LNCaP clone FGC (cell line): ENCODE data around the gene GAS7.
A peak's percentile ranks its signal among the peaks of the same experiment; 100 is the strongest.

Experiments used
- DNase-seq: peaks from one replicate; pipeline ENCODE4 v3.0.0-alpha.2; 2011; ENCODE audit warnings: low read depth
- H3K4me3 ChIP-seq: 2 replicates; pipeline ENCODE4 v1.5.1; 2011; ENCODE audit warnings: mild to moderate bottlenecking, low read depth, low read length, control low read depth
- TF ChIP-seq, protein P1 (sequence below): IDR thresholded peaks from 2 replicates; pipeline ENCODE4 v1.5.1; 2012; ENCODE audit warnings: mild to moderate bottlenecking; ENCODE audit not compliant: control insufficient read depth, insufficient read depth; ENCODE audit errors: extremely low read depth

GAS7 gene

DNA sequence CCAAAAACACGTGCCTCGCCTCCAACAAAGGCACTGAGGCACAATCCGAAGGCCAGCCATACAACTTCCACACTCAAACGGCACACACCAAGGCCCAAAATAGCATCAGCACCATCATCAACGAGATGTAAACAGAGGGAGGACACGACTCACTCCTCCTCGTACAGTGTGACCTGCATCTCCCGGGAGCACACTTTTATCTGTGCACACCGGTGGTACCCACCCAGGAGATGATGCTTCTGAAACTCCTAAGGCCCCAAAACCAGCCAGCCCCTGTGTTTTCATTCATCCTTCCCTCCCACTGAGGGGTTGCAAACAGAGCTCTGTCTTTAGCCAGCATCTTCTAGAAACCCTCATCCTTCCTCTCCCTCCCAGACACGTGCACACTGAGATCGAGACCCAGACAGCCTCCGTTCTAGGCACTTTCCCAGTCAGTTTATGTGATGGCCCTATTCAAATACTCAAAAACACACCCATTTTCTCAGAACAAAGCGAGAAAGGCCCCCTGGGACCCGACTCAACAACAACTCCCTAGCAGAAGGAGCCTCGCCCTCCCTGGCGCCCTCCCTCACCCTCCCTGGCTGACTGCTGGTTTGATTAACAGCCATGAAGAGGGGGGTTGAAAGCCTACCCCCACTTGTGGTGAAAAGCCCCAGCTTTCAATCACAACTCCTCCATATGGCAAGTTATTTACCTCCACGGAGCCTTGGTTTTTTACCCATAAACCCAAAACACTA lies 76.3 kb downstream of the GAS7 start:
- no peak for DNase-seq
- TF ChIP-seq, protein P1, sequence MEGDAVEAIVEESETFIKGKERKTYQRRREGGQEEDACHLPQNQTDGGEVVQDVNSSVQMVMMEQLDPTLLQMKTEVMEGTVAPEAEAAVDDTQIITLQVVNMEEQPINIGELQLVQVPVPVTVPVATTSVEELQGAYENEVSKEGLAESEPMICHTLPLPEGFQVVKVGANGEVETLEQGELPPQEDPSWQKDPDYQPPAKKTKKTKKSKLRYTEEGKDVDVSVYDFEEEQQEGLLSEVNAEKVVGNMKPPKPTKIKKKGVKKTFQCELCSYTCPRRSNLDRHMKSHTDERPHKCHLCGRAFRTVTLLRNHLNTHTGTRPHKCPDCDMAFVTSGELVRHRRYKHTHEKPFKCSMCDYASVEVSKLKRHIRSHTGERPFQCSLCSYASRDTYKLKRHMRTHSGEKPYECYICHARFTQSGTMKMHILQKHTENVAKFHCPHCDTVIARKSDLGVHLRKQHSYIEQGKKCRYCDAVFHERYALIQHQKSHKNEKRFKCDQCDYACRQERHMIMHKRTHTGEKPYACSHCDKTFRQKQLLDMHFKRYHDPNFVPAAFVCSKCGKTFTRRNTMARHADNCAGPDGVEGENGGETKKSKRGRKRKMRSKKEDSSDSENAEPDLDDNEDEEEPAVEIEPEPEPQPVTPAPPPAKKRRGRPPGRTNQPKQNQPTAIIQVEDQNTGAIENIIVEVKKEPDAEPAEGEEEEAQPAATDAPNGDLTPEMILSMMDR = no peak
- H3K4me3 ChIP-seq = no peak overlapping the region

DNA sequence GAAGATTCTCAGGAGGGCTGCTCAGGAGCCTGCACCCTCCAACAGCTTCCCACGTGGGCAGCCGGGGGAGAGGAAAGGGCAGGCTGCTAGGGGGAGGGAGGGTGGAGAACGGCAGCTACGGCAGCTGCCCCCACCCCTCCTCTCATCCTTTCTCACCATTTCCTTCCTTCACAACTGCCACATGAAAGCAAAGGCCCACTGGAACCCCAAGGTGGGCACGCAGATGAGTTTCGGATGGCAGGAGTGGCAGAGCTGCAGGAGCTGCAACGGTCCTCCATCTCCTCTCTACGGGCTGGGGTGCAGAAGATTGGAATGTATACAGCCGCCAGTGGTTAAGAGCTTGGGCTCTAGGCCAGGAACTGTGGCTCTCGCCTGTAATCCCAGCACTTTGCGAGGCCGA lies 77.7 kb downstream of the GAS7 start:
- H3K4me3 ChIP-seq = no peak overlapping the region
- TF ChIP-seq, protein P1 = no peak
- no peak for DNase-seq

DNA sequence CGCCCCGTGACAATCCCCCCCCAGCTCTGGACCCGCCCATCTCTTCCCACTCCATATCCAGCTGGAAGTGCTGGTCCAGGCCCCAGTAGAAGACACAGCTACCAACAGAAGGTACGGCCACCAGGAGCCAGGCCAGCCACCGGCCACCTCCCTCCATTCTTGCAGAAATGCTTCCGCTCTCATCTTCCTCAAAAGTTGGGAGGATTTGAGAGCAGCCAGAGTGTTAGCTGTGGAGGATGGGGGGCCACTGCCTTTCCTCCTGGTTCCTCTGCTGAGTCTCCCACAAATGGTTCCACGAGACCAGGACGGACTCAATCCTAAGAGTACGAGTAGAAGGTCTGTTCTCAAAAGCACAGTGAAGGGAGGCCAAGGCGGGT lies 78.3 kb downstream of the GAS7 start:
- no peak for DNase-seq

DNA sequence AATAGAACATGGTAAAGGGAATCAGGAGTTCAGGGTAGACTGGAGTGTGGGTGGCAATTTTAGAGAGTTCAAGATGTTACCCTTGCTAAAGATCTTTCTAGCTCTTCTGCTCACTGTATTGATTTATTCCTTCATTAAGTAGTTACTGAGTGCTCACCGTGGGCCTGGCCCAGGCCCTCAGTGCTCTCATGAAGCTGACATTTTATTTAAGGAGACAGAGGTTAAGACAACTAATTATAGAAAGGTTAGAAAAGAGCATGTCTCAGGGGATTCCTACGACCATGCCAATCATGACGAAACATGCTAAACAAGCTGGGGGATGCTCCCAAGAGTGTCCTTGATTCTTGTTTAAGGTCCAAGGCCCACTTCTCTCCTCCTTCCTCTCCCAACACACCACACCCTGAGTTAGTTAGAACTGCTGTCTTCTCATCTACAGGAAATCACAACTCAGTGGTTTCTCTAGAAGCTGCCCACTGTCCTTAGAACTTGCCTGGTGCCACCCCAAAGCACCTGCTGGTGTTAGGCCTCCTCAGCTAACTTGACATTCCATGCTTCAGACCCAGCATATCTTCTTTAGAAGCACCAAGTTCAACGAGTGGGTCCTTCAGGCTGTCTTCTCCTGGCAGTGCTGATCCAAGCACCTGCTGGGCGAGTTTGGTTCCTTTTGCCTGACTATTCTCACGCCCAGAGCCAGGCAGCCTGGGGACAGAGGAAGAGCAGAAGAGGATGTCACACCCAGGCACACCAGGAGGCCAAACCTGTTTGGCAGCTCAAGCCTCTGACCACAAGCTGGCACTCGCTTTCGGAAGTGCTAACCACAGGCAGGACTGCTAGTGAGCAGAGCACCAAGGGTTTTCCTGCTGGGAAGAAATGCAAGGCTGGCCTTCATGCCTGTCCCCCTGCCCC lies 79.0 kb downstream of the GAS7 start:
- DNase-seq = peak; percentile 97
- H3K4me3 ChIP-seq = no peak overlapping the region
- TF ChIP-seq, protein P1 = no peak

More for the DNA sequence above, 78.3 kb downstream of the GAS7 start:
- TF ChIP-seq, protein P1 = no peak
- H3K4me3 ChIP-seq = no peak overlapping the region

DNA sequence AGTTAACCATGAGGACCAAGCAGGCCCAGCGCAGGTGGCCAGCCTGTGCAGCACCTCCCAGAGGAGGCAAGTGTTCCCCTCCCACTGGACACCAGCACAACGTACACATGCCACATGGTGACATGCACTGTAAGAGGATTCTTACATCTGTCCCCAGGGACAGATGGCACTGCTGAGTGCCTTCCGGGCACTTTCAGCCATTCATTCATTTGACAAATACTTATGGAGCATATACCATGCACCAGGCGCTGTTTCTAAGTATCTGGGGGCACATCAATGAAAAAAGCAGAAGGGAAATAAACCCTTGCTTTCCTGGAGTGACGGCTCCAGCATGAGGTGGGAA lies 79.6 kb downstream of the GAS7 start:
- H3K4me3 ChIP-seq = no peak overlapping the region
- TF ChIP-seq, protein P1 = no peak
- DNase-seq = no peak

DNA sequence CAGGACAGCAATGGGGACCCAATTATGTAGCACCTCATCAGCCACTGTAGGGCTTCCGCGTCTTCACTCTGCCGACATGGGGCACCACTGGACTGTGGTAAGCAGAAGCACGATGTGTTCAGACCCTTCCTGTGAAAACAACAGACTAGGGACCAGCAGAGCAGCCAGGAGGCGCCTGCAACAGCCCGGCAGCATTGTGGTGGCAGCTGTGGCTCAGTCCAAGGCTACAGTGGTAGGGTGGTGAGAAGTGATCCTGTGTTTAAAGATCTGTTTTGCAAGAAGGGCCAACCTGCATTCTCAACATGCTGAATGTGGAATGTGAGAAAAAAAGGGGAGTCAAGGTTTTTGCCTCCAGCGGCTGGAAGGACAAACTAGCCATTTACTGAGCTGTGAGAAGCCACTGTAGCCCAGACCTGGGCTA lies 80.8 kb downstream of the GAS7 start:
- TF ChIP-seq, protein P1 = no peak
- H3K4me3 ChIP-seq = no peak overlapping the region
- no peak for DNase-seq
